WTC11 (cell line): ENCODE measurements around the gene CFAP77. TPM values are rescaled to one million over a fixed set of nuclear protein-coding genes. Genes with fewer than 3 reads are reported as not detected.

ENCODE experiments used
- ATAC-seq: fragments of 200-7000 bp; cut with Tn5 transposase; 2 replicates; pipeline ENCODE4 v1.10.0; 2021; ENCODE audit warnings: mild to moderate bottlenecking, moderate library complexity
- CTCF ChIA-PET: fragments of 300-600 bp; sonication (Branson Sonifier 250); formaldehyde crosslinking; loops from one replicate; lab custom pipeline; 2021; ENCODE audit warnings: antibody characterized with exemption; lab: Charles Lee
- POLR2A ChIA-PET: fragments of 350-600 bp; sonication (Branson Sonifier 250); formaldehyde crosslinking; loops from one replicate; lab custom pipeline; 2021; ENCODE audit warnings: antibody characterized with exemption; lab: Charles Lee
- DNase-seq: peaks from one replicate; pipeline ENCODE4 v3.0.0; 2021; ENCODE audit warnings: low spot score
- H3K27ac Mint-ChIP-seq: 2 replicates; pipeline ENCODE4 v1.8.0; 2021; ENCODE audit warnings: mixed read lengths
- H3K27me3 Mint-ChIP-seq: 2 replicates; pipeline ENCODE4 v1.8.0; 2021; ENCODE audit warnings: low read depth, mild to moderate bottlenecking, moderate library complexity, mixed read lengths
- H3K36me3 Mint-ChIP-seq: 2 replicates; pipeline ENCODE4 v1.8.0; 2021; ENCODE audit warnings: mixed read lengths
- H3K4me1 Mint-ChIP-seq: 2 replicates; pipeline ENCODE4 v1.8.0; 2022; ENCODE audit warnings: mixed read lengths
- H3K4me3 Mint-ChIP-seq: 2 replicates; pipeline ENCODE4 v1.8.0; 2021; ENCODE audit warnings: mild to moderate bottlenecking, moderate library complexity, mixed read lengths
- H3K9me3 Mint-ChIP-seq: 2 replicates; pipeline ENCODE4 v1.8.0; 2021; ENCODE audit warnings: mixed read lengths
- ELF4 ChIP-seq: sonication (generic); formaldehyde crosslinking; IDR thresholded peaks from 2 replicates; pipeline ENCODE4 v1.8.1; 2022; ENCODE audit warnings: low read depth, mild to moderate bottlenecking, moderate library complexity, missing genetic modification reagents
- ETV6 ChIP-seq: sonication (generic); formaldehyde crosslinking; IDR thresholded peaks from 2 replicates; pipeline ENCODE4 v1.8.1; 2022; ENCODE audit warnings: mild to moderate bottlenecking, missing genetic modification reagents
- FOXP1 ChIP-seq: sonication (generic); formaldehyde crosslinking; IDR thresholded peaks from 2 replicates; pipeline ENCODE4 v1.8.0; 2022; ENCODE audit warnings: missing genetic modification reagents, mild to moderate bottlenecking, moderate library complexity, borderline replicate concordance
- MYBL2 ChIP-seq: sonication (generic); formaldehyde crosslinking; IDR thresholded peaks from 2 replicates; pipeline ENCODE4 v1.8.1; 2023; ENCODE audit warnings: mild to moderate bottlenecking, moderate library complexity, missing genetic modification reagents
- NR3C1 ChIP-seq: sonication (generic); formaldehyde crosslinking; conservative IDR thresholded peaks from 2 replicates; pipeline ENCODE4 v1.8.1; 2023; ENCODE audit warnings: low read depth, mild to moderate bottlenecking, missing genetic modification reagents
- PRDM15 ChIP-seq: sonication (generic); formaldehyde crosslinking; IDR thresholded peaks from 2 replicates; pipeline ENCODE4 v1.8.0; 2022; ENCODE audit warnings: missing genetic modification reagents
- RELA ChIP-seq: sonication (generic); formaldehyde crosslinking; IDR thresholded peaks from 2 replicates; pipeline ENCODE4 v1.8.1; 2022; ENCODE audit warnings: missing genetic modification reagents, mild to moderate bottlenecking, borderline replicate concordance
- SMAD4 ChIP-seq: sonication (generic); formaldehyde crosslinking; IDR thresholded peaks from 2 replicates; pipeline ENCODE4 v1.8.0; 2022; ENCODE audit warnings: mild to moderate bottlenecking, missing genetic modification reagents
- USF2 ChIP-seq: sonication (generic); formaldehyde crosslinking; IDR thresholded peaks from 2 replicates; pipeline ENCODE4 v1.8.1; 2023; ENCODE audit warnings: mild to moderate bottlenecking, missing genetic modification reagents, moderate library complexity
- ZNF138 ChIP-seq: sonication (generic); formaldehyde crosslinking; conservative IDR thresholded peaks from 2 replicates; pipeline ENCODE4 v1.8.1; 2022; ENCODE audit warnings: mild to moderate bottlenecking, moderate library complexity, missing genetic modification reagents
- ZNF232 ChIP-seq: sonication (generic); formaldehyde crosslinking; IDR thresholded peaks from 2 replicates; pipeline ENCODE4 v1.8.0; 2022; ENCODE audit warnings: mild to moderate bottlenecking, missing genetic modification reagents
- ZNF263 ChIP-seq: sonication (generic); formaldehyde crosslinking; IDR thresholded peaks from 2 replicates; pipeline ENCODE4 v1.8.1; 2022; ENCODE audit warnings: low read depth, mild to moderate bottlenecking, moderate library complexity, missing genetic modification reagents
- ZNF423 ChIP-seq: fragments of 250-450 bp; sonication (Bioruptor Pico); IDR thresholded peaks from 2 replicates; pipeline ENCODE4 v2.1.2; 2022; ENCODE audit warnings: mild to moderate bottlenecking, moderate library complexity
- total RNA-seq: library from RNA; stranded (reverse); gene quantifications from 3 replicates; pipeline ENCODE4 v1.2.3, GENCODE V29; 2021
- TF ChIP-seq, protein P1 (sequence below): fragments of 250-450 bp; sonication (Bioruptor Pico); IDR thresholded peaks from 2 replicates; pipeline ENCODE4 v2.1.2; 2022; ENCODE audit warnings: mild to moderate bottlenecking, moderate library complexity
- TF ChIP-seq, protein P2 (sequence below): fragments of 250-450 bp; sonication (Bioruptor Pico); IDR thresholded peaks from 2 replicates; pipeline ENCODE4 v1.9.0; 2021; ENCODE audit warnings: mild to moderate bottlenecking, borderline replicate concordance
- TF ChIP-seq, protein P3 (sequence below): fragments of 200-600 bp; IDR thresholded peaks from 2 replicates; pipeline ENCODE4 v1.8.0; 2022; ENCODE audit warnings: antibody characterized with exemption
- TF ChIP-seq, protein P4 (sequence below): sonication (generic); formaldehyde crosslinking; IDR thresholded peaks from 2 replicates; pipeline ENCODE4 v1.8.1; 2022; ENCODE audit warnings: mild to moderate bottlenecking, moderate library complexity, missing genetic modification reagents

Gene CFAP77
- total RNA-seq, 1 experiment from 2014 or later: 1.2 TPM

GRCh38 chr9:132572921-132573320 lies 162.9 kb downstream of the CFAP77 start:
- peak; percentile 71 for ATAC-seq
- TF ChIP-seq, protein P1, sequence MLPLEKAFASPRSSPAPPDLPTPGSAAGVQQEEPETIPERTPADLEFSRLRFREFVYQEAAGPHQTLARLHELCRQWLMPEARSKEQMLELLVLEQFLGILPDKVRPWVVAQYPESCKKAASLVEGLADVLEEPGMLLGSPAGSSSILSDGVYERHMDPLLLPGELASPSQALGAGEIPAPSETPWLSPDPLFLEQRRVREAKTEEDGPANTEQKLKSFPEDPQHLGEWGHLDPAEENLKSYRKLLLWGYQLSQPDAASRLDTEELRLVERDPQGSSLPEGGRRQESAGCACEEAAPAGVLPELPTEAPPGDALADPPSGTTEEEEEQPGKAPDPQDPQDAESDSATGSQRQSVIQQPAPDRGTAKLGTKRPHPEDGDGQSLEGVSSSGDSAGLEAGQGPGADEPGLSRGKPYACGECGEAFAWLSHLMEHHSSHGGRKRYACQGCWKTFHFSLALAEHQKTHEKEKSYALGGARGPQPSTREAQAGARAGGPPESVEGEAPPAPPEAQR (CRISPR knock-in tag): no peak
- TF ChIP-seq, protein P2, sequence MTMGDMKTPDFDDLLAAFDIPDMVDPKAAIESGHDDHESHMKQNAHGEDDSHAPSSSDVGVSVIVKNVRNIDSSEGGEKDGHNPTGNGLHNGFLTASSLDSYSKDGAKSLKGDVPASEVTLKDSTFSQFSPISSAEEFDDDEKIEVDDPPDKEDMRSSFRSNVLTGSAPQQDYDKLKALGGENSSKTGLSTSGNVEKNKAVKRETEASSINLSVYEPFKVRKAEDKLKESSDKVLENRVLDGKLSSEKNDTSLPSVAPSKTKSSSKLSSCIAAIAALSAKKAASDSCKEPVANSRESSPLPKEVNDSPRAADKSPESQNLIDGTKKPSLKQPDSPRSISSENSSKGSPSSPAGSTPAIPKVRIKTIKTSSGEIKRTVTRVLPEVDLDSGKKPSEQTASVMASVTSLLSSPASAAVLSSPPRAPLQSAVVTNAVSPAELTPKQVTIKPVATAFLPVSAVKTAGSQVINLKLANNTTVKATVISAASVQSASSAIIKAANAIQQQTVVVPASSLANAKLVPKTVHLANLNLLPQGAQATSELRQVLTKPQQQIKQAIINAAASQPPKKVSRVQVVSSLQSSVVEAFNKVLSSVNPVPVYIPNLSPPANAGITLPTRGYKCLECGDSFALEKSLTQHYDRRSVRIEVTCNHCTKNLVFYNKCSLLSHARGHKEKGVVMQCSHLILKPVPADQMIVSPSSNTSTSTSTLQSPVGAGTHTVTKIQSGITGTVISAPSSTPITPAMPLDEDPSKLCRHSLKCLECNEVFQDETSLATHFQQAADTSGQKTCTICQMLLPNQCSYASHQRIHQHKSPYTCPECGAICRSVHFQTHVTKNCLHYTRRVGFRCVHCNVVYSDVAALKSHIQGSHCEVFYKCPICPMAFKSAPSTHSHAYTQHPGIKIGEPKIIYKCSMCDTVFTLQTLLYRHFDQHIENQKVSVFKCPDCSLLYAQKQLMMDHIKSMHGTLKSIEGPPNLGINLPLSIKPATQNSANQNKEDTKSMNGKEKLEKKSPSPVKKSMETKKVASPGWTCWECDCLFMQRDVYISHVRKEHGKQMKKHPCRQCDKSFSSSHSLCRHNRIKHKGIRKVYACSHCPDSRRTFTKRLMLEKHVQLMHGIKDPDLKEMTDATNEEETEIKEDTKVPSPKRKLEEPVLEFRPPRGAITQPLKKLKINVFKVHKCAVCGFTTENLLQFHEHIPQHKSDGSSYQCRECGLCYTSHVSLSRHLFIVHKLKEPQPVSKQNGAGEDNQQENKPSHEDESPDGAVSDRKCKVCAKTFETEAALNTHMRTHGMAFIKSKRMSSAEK (CRISPR knock-in tag): no peak
- TF ChIP-seq NR3C1 (CRISPR knock-in tag): no peak
- ChIA-PET POLR2A (no interaction called here), CTCF (interaction anchor here (0.7 to 4.5 kb wide), 8 partner anchors 12 to 304 kb away, joined by 3 to 25 read pairs (median 5); no protein-coding TSS in a partner anchor)
- H3K4me1 Mint-ChIP-seq: peaks cover 8% of the 10 kb centered on the region
- no peak overlapping the region for H3K27ac Mint-ChIP-seq
- no peak overlapping the region for H3K4me3 Mint-ChIP-seq
- peaks cover 30% of the 10 kb centered on the region for H3K27me3 Mint-ChIP-seq
- H3K9me3 Mint-ChIP-seq: no peaks in the 10 kb centered on the region
- H3K36me3 Mint-ChIP-seq: no peaks in the 10 kb centered on the region
- DNase-seq: no peak

DNA sequence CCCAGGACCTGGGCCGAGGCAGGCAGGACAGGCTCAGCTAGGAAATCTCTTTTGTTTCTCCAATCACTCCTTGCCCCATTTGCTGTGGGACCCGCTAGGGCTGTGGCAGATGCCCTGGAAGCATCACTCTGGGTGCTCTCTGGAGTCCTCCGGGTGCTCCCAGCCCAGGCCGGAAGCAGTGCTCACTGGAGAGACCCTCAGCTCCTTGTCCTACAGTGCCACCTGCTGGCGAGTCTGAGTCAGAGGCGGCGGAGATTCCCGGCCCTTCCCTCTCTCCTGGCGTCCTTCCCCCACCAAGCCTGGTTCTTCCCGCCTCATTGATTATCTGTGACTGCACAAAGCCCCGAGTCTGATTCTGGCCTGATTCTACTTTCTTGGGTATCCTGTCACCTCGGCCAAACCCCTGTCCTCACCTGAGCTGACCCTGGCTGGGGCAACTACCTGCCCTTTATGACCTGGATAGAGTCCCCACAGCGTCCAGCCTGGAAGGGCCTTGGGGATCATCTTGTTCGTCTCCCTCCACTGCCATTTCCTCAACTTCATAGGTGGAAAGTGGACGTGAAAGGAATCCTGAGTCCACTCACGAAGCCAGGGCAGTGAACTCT lies 165.1 kb downstream of the CFAP77 start:
- Mint-ChIP-seq H3K9me3 (no peaks in the 10 kb centered on the region), H3K4me1 (peaks cover 10% of the 10 kb centered on the region), H3K27me3 (peaks cover 52% of the 10 kb centered on the region), H3K4me3 (no peak overlapping the region), H3K27ac (no peak overlapping the region), H3K36me3 (no peaks in the 10 kb centered on the region)
- peak; percentile 85 for ATAC-seq
- POLR2A ChIA-PET: no interaction called here
- TF ChIP-seq ELF4 (CRISPR knock-in tag) (peak; percentile 91; the same call in 1 of the 2 replicates), MYBL2 (CRISPR knock-in tag) (no peak), FOXP1 (CRISPR knock-in tag) (peak; percentile 66; the same call in 1 of the 2 replicates), ZNF263 (CRISPR knock-in tag) (peak; percentile 100), ZNF232 (CRISPR knock-in tag) (peak; percentile 64; the same call in 1 of the 2 replicates), SMAD4 (no peak), ETV6 (CRISPR knock-in tag) (peak; percentile 35; the same call in 1 of the 2 replicates)
- TF ChIP-seq, protein P3, sequence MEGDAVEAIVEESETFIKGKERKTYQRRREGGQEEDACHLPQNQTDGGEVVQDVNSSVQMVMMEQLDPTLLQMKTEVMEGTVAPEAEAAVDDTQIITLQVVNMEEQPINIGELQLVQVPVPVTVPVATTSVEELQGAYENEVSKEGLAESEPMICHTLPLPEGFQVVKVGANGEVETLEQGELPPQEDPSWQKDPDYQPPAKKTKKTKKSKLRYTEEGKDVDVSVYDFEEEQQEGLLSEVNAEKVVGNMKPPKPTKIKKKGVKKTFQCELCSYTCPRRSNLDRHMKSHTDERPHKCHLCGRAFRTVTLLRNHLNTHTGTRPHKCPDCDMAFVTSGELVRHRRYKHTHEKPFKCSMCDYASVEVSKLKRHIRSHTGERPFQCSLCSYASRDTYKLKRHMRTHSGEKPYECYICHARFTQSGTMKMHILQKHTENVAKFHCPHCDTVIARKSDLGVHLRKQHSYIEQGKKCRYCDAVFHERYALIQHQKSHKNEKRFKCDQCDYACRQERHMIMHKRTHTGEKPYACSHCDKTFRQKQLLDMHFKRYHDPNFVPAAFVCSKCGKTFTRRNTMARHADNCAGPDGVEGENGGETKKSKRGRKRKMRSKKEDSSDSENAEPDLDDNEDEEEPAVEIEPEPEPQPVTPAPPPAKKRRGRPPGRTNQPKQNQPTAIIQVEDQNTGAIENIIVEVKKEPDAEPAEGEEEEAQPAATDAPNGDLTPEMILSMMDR: peak; percentile 75
- CTCF ChIA-PET: interaction anchor here (0.7 to 4.5 kb wide), 6 partner anchors 29 to 165 kb away, joined by 3 to 13 read pairs (median 4); partner anchors contain the start of gene CFAP77
- DNase-seq: peak; percentile 91

- Mint-ChIP-seq H3K4me1 (peaks cover 10% of the 10 kb centered on the region), H3K36me3 (no peaks in the 10 kb centered on the region), H3K27me3 (peaks cover 59% of the 10 kb centered on the region), H3K9me3 (no peaks in the 10 kb centered on the region), H3K27ac (no peak overlapping the region), H3K4me3 (no peak overlapping the region)
- POLR2A ChIA-PET: no interaction called here
- DNase-seq (no peak), ATAC-seq (no peak)
- CTCF ChIA-PET: interaction anchor here (1.0 to 2.5 kb wide), 4 partner anchors 29 to 166 kb away, joined by 4 to 9 read pairs (median 5); partner anchors contain the start of gene CFAP77
- TF ChIP-seq, protein P4, sequence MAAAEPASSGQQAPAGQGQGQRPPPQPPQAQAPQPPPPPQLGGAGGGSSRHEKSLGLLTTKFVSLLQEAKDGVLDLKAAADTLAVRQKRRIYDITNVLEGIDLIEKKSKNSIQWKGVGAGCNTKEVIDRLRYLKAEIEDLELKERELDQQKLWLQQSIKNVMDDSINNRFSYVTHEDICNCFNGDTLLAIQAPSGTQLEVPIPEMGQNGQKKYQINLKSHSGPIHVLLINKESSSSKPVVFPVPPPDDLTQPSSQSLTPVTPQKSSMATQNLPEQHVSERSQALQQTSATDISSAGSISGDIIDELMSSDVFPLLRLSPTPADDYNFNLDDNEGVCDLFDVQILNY (CRISPR knock-in tag): no peak
- TF ChIP-seq ZNF138 (no peak), PRDM15 (CRISPR knock-in tag) (no peak), RELA (CRISPR knock-in tag) (no peak), ZNF423 (CRISPR knock-in tag) (no peak), USF2 (CRISPR knock-in tag) (no peak)
These were observed 165.8 kb downstream of the CFAP77 start for GRCh38 chr9:132575811-132576210.
